NCI-H82 treated with DMSO at 0.1 percent for 48 hours (cell line): Measurements from ENCODE around the gene INTS6.
"Not testable (repeated sequence)": the region's sequence is repeated elsewhere in the genome, so short reads cannot be mapped to it uniquely, and the experiment has no call there.

ENCODE experiments used
- DNase-seq: peaks from one replicate; lab custom pipeline; 2025; ENCODE audit not compliant: unreplicated experiment; lab: John Stamatoyannopoulos, UW

Gene INTS6

GRCh38 chr13:51417716-51418115 is 35.1 kb downstream of the INTS6 start:
- DNase-seq, result no peak

GRCh38 chr13:51416107-51416506 is 36.7 kb downstream of the INTS6 start:
- no peak for DNase-seq

GRCh38 chr13:51415339-51415738 is 37.5 kb downstream of the INTS6 start:
- DNase-seq, result not testable (repeated sequence)

- no peak for DNase-seq
Observed at GRCh38 chr13:51412431-51412830, 40.4 kb downstream of the INTS6 start.

GRCh38 chr13:51405176-51405575 is 47.7 kb downstream of the INTS6 start:
- no peak for DNase-seq

GRCh38 chr13:51397262-51397941 is 55.4 kb downstream of the INTS6 start:
- no peak for DNase-seq

- DNase-seq, result no peak
Observed at GRCh38 chr13:51396352-51396751, 56.5 kb downstream of the INTS6 start.

GRCh38 chr13:51394724-51395123 is 58.1 kb downstream of the INTS6 start:
- no peak for DNase-seq

- no peak for DNase-seq
Observed at GRCh38 chr13:51385114-51385513, 67.7 kb downstream of the INTS6 start.

- DNase-seq, result no peak
Observed at GRCh38 chr13:51380269-51380668, 72.6 kb downstream of the INTS6 start.

- no peak for DNase-seq
Observed at GRCh38 chr13:51373451-51373850, 79.4 kb downstream of the INTS6 start.

GRCh38 chr13:51371768-51372399 is 81.0 kb downstream of the INTS6 start:
- DNase-seq, result no peak

GRCh38 chr13:51370811-51371210 is 82.0 kb downstream of the INTS6 start:
- DNase-seq, result no peak

GRCh38 chr13:51370116-51370515 is 82.7 kb downstream of the INTS6 start:
- no peak for DNase-seq

GRCh38 chr13:51364404-51365008 is 88.3 kb downstream of the INTS6 start:
- no peak for DNase-seq

GRCh38 chr13:51363625-51364024 is 89.2 kb downstream of the INTS6 start:
- no peak for DNase-seq

- DNase-seq, result no peak
Observed at GRCh38 chr13:51361106-51361505, 91.7 kb downstream of the INTS6 start.

GRCh38 chr13:51360489-51360888 is 92.3 kb downstream of the INTS6 start:
- DNase-seq, result no peak

GRCh38 chr13:51359352-51359751 is 93.5 kb downstream of the INTS6 start:
- no peak for DNase-seq

- DNase-seq, result no peak
Observed at GRCh38 chr13:51357928-51358595, 94.8 kb downstream of the INTS6 start.

- DNase-seq, result no peak
Observed at GRCh38 chr13:51355217-51355616, 97.6 kb downstream of the INTS6 start.

- DNase-seq, result no peak
Observed at GRCh38 chr13:51349016-51349415, 103.8 kb downstream of the INTS6 start.
